ENCODE data around the gene PUS3. TPM values are rescaled to one million over a fixed set of nuclear protein-coding genes. Genes with fewer than 3 reads are reported as not detected.
A peak's percentile ranks its signal among the peaks of the same experiment; 100 is the strongest.

The PUS3 gene
- total RNA-seq, 1 donor from 2014 or later = 14.3 TPM

DNA sequence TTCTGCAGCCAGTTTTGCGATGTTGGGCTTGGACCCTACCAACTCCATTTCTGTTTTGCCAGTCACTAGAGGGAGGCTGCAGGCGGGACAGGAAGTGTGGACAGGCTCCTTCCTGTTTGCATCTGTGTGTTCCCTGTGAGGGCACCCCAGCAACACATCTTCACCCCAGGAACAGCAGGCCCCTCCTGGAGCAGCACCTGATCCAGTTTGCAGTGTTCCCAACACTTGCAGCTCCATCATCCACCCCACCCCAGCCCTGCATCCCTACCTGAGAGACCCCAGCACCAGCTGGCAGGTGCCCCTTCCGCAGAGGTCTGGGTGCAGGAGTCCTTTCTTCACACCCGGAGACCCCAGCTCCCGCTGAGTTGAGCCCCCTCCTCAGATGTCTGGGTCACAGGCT is 35.4 kb upstream of the PUS3 start:
- Histone ChIP-seq H3K9me3 (ENCODE audit: insufficient read depth, low read depth, low read length) (no peaks in the 10 kb centered on the region), H3K27ac (ENCODE audit: low read depth, low read length) (no peak overlapping the region), H4K20me1 (ENCODE audit: insufficient read depth, low read length) (no peaks in the 10 kb centered on the region), H3K4me3 (ENCODE audit: insufficient read depth, low read depth, low read length) (no peak overlapping the region), H3K27me3 (ENCODE audit: insufficient read depth, low read length) (peaks cover 2% of the 10 kb centered on the region), H3K4me2 (ENCODE audit: low read length) (no peak overlapping the region), H3K79me2 (ENCODE audit: insufficient read depth, low read length) (no peaks in the 10 kb centered on the region), H3K9ac (ENCODE audit: low read length) (no peak overlapping the region), H3K4me1 (ENCODE audit: insufficient read depth, low read length) (no peaks in the 10 kb centered on the region), H3K36me3 (ENCODE audit: insufficient read depth, low read length) (no peaks in the 10 kb centered on the region), H2AFZ (ENCODE audit: low read depth, low read length) (peak overlapping the region; percentile 35)
- no peak overlapping the region for H3K4me3 Mint-ChIP-seq (ENCODE audit: unreplicated experiment)
- H3K27ac Mint-ChIP-seq (ENCODE audit: unreplicated experiment) = no peak overlapping the region
- no peak for FAIRE-seq
- H3K36me3 Mint-ChIP-seq (ENCODE audit: low read depth, unreplicated experiment) = no peaks in the 10 kb centered on the region
- H3K9me3 Mint-ChIP-seq (ENCODE audit: unreplicated experiment) = no peaks in the 10 kb centered on the region
- H3K27me3 Mint-ChIP-seq (ENCODE audit: low read depth, unreplicated experiment) = peaks cover 18% of the 10 kb centered on the region
- no peaks in the 10 kb centered on the region for H3K4me1 Mint-ChIP-seq (ENCODE audit: low read depth, unreplicated experiment)
- TF ChIP-seq, protein P1, sequence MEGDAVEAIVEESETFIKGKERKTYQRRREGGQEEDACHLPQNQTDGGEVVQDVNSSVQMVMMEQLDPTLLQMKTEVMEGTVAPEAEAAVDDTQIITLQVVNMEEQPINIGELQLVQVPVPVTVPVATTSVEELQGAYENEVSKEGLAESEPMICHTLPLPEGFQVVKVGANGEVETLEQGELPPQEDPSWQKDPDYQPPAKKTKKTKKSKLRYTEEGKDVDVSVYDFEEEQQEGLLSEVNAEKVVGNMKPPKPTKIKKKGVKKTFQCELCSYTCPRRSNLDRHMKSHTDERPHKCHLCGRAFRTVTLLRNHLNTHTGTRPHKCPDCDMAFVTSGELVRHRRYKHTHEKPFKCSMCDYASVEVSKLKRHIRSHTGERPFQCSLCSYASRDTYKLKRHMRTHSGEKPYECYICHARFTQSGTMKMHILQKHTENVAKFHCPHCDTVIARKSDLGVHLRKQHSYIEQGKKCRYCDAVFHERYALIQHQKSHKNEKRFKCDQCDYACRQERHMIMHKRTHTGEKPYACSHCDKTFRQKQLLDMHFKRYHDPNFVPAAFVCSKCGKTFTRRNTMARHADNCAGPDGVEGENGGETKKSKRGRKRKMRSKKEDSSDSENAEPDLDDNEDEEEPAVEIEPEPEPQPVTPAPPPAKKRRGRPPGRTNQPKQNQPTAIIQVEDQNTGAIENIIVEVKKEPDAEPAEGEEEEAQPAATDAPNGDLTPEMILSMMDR (IDR thresholded peaks at IDR 0.05; ENCODE audit: insufficient read depth, low read depth, low read length) = no peak
- TF ChIP-seq EZH2 (IDR thresholded peaks at IDR 0.05; ENCODE audit: insufficient read depth, low read length) = no peak
- no peak for DNase-seq (ENCODE audit: low read depth)

GRCh38 chr11:125935618-125936199 is 32.7 kb upstream of the PUS3 start:
- Mint-ChIP-seq H3K27me3 (ENCODE audit: low read depth, unreplicated experiment) (peaks cover 31% of the 10 kb centered on the region), H3K36me3 (ENCODE audit: low read depth, unreplicated experiment) (no peaks in the 10 kb centered on the region), H3K9me3 (ENCODE audit: unreplicated experiment) (no peaks in the 10 kb centered on the region), H3K4me1 (ENCODE audit: low read depth, unreplicated experiment) (peaks cover 2% of the 10 kb centered on the region), H3K4me3 (ENCODE audit: unreplicated experiment) (no peak overlapping the region), H3K27ac (ENCODE audit: unreplicated experiment) (no peak overlapping the region)
- FAIRE-seq (no peak), DNase-seq (ENCODE audit: low read depth) (no peak)
- Histone ChIP-seq H3K27me3 (ENCODE audit: insufficient read depth, low read length) (peaks cover 4% of the 10 kb centered on the region), H3K9ac (ENCODE audit: low read length) (no peak overlapping the region), H3K4me2 (ENCODE audit: low read length) (no peak overlapping the region), H4K20me1 (ENCODE audit: insufficient read depth, low read length) (no peaks in the 10 kb centered on the region), H3K9me3 (ENCODE audit: insufficient read depth, low read depth, low read length) (no peaks in the 10 kb centered on the region), H3K4me1 (ENCODE audit: insufficient read depth, low read length) (no peaks in the 10 kb centered on the region), H3K4me3 (ENCODE audit: insufficient read depth, low read depth, low read length) (no peak overlapping the region), H3K27ac (ENCODE audit: low read depth, low read length) (no peak overlapping the region), H3K36me3 (ENCODE audit: insufficient read depth, low read length) (no peaks in the 10 kb centered on the region), H2AFZ (ENCODE audit: low read depth, low read length) (no peak overlapping the region), H3K79me2 (ENCODE audit: insufficient read depth, low read length) (no peaks in the 10 kb centered on the region)
- TF ChIP-seq, protein P1 (IDR thresholded peaks at IDR 0.05; ENCODE audit: insufficient read depth, low read depth, low read length) = no peak
- no peak for TF ChIP-seq EZH2 (IDR thresholded peaks at IDR 0.05; ENCODE audit: insufficient read depth, low read length)

DNA sequence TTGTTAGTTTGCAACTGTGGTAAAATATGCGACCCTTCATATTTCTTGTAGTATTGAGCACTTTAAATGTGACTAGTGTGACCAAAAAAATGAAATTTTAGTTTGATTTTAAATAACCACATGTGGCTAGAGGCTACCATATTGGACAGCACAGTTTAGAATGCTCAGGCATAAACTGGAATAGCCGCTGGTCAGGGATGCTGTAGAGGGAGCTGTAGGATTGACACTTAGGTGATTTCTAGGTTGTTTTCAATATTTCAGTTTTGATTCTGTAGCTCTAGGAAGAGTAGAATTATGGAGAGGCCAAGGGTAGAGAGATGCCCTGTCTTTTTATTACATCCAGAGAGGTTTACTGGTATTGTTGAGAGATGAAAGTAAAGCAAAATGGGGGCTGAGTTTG is 32.0 kb upstream of the PUS3 start:
- Histone ChIP-seq H4K20me1 (ENCODE audit: insufficient read depth, low read length) (no peaks in the 10 kb centered on the region), H3K4me2 (ENCODE audit: low read length) (no peak overlapping the region), H3K36me3 (ENCODE audit: insufficient read depth, low read length) (no peaks in the 10 kb centered on the region), H3K27ac (ENCODE audit: low read depth, low read length) (no peak overlapping the region), H3K4me3 (ENCODE audit: insufficient read depth, low read depth, low read length) (no peak overlapping the region), H3K4me1 (ENCODE audit: insufficient read depth, low read length) (no peaks in the 10 kb centered on the region), H3K9ac (ENCODE audit: low read length) (no peak overlapping the region), H2AFZ (ENCODE audit: low read depth, low read length) (no peak overlapping the region), H3K27me3 (ENCODE audit: insufficient read depth, low read length) (peaks cover 4% of the 10 kb centered on the region), H3K79me2 (ENCODE audit: insufficient read depth, low read length) (no peaks in the 10 kb centered on the region), H3K9me3 (ENCODE audit: insufficient read depth, low read depth, low read length) (no peaks in the 10 kb centered on the region)
- FAIRE-seq (no peak), DNase-seq (ENCODE audit: low read depth) (no peak)
- peaks cover 31% of the 10 kb centered on the region for H3K27me3 Mint-ChIP-seq (ENCODE audit: low read depth, unreplicated experiment)
- no peaks in the 10 kb centered on the region for H3K9me3 Mint-ChIP-seq (ENCODE audit: unreplicated experiment)
- no peak overlapping the region for H3K27ac Mint-ChIP-seq (ENCODE audit: unreplicated experiment)
- H3K4me1 Mint-ChIP-seq (ENCODE audit: low read depth, unreplicated experiment) = peaks cover 2% of the 10 kb centered on the region
- no peak for TF ChIP-seq EZH2 (IDR thresholded peaks at IDR 0.05; ENCODE audit: insufficient read depth, low read length)
- TF ChIP-seq, protein P1 (IDR thresholded peaks at IDR 0.05; ENCODE audit: insufficient read depth, low read depth, low read length) = no peak
- no peaks in the 10 kb centered on the region for H3K36me3 Mint-ChIP-seq (ENCODE audit: low read depth, unreplicated experiment)
- no peak overlapping the region for H3K4me3 Mint-ChIP-seq (ENCODE audit: unreplicated experiment)

All from astrocyte (in vitro differentiated cells and primary cell).